T-cell (primary cell): ENCODE data around the gene P2RX4. TPM values are rescaled to one million over a fixed set of nuclear protein-coding genes. Genes with fewer than 3 reads are reported as not detected.
"Not testable (repeated sequence)": the region's sequence is repeated elsewhere in the genome, so short reads cannot be mapped to it uniquely, and the experiment has no call there.

Experiments used
- ATAC-seq, 4 experiments: fragments of 200-7000 bp in 3 of 4; fragments of 150-1000 bp in 1 of 4; cut with Tn5 transposase; replicated peaks in 1 of 4; 1 replicate in 3 of 4; 2 replicates in 1 of 4; pipeline ENCODE4 v1.10.0; 2021; ENCODE audit warnings: moderate library complexity in 3 of 4, mild to moderate bottlenecking in 2 of 4, moderate number of reproducible peaks in 1 of 4
- CTCF ChIA-PET, 2 donors: fragments of 300-600 bp; sonication (Branson Sonifier 250); formaldehyde crosslinking; loops; one replicate each; lab custom pipeline; 2022; ENCODE audit warnings: antibody characterized with exemption in 2 of 2; lab: Charles Lee
- POLR2A ChIA-PET, 2 donors: fragments of 300-600 bp; sonication (Branson Sonifier 250); formaldehyde crosslinking; loops; one replicate each; lab custom pipeline; 2022; ENCODE audit warnings: antibody characterized with exemption in 2 of 2; lab: Charles Lee
- DNase-seq, 35 experiments: peaks; one replicate each; pipeline versions ENCODE4 v3.0.0 to v3.0.0-alpha.2; 2013 to 2023
- H3K27ac ChIP-seq: one replicate; pipeline ENCODE4 v1.5.1; 2013; ENCODE audit warnings: low read length
- H3K27me3 ChIP-seq, 2 experiments: replicated peaks in 1 of 2; 1 replicate in 1 of 2; 2 replicates in 1 of 2; pipeline versions ENCODE4 v1.6.1 to v1.7.0; 2013; ENCODE audit warnings: low read length in 1 of 2, mixed read lengths in 1 of 2; ENCODE audit not compliant: control insufficient read depth in 2 of 2, insufficient read depth in 2 of 2; ENCODE audit errors: extremely low read depth in 1 of 2
- H3K36me3 ChIP-seq, 2 donors: 1 replicate in 1 of 2; 2 replicates in 1 of 2; pipeline versions ENCODE4 v1.6.1 to v1.7.0; 2013; ENCODE audit warnings: low read length in 1 of 2; ENCODE audit not compliant: control insufficient read depth in 2 of 2, insufficient read depth in 1 of 2; ENCODE audit errors: extremely low read depth in 1 of 2
- H3K4me1 ChIP-seq, 2 experiments: 1 replicate in 1 of 2; 2 replicates in 1 of 2; pipeline versions ENCODE4 v1.6.1 to v1.7.0; 2013; ENCODE audit warnings: low read length in 2 of 2, mixed read lengths in 1 of 2; ENCODE audit not compliant: insufficient read depth in 2 of 2, control insufficient read depth in 1 of 2; ENCODE audit errors: extremely low read depth in 1 of 2
- H3K4me3 ChIP-seq, 2 donors: 1 replicate in 1 of 2; 2 replicates in 1 of 2; pipeline versions ENCODE4 v1.5.1 to v1.7.0; 2013; ENCODE audit warnings: mild to moderate bottlenecking in 2 of 2, low read length in 1 of 2, moderate library complexity in 1 of 2; ENCODE audit not compliant: control insufficient read depth in 1 of 2; ENCODE audit errors: extremely low read depth in 1 of 2
- H3K9me3 ChIP-seq: 2 replicates; pipeline ENCODE4 v1.7.0; 2013
- H3K27ac Mint-ChIP-seq, 2 donors: one replicate each; pipeline ENCODE4 v1.8.0; 2020 to 2021; ENCODE audit warnings: mild to moderate bottlenecking in 2 of 2, mixed read lengths in 2 of 2
- H3K27me3 Mint-ChIP-seq, 2 donors: one replicate each; pipeline ENCODE4 v1.8.0; 2021 to 2022; ENCODE audit warnings: mixed read lengths in 2 of 2
- H3K36me3 Mint-ChIP-seq: one replicate; pipeline ENCODE4 v1.8.0; 2021; ENCODE audit warnings: mixed read lengths
- H3K4me1 Mint-ChIP-seq, 3 donors: one replicate each; pipeline ENCODE4 v1.8.0; 2020 to 2022; ENCODE audit warnings: mixed read lengths in 3 of 3, mild to moderate bottlenecking in 1 of 3
- H3K4me3 Mint-ChIP-seq, 3 donors: one replicate each; pipeline ENCODE4 v1.8.0; 2020 to 2022; ENCODE audit warnings: mild to moderate bottlenecking in 3 of 3, mixed read lengths in 3 of 3, moderate library complexity in 3 of 3
- H3K9me3 Mint-ChIP-seq, 3 donors: one replicate each; pipeline ENCODE4 v1.8.0; 2020 to 2022; ENCODE audit warnings: mixed read lengths in 3 of 3
- WGBS: methylation state at CpG from one replicate; pipeline ENCODE4 v1.1.5; 2013; ENCODE audit warnings: missing lambda C conversion rate; ENCODE audit not compliant: insufficient coverage; 5-methylcytosine and 5-hydroxymethylcytosine counted together
- total RNA-seq, 35 experiments: library from RNA in 6 of 35; stranded (reverse) in 6 of 35; fragments of 120-200 nt in 1 of 35; gene quantifications; one replicate each; pipeline versions ENCODE4 v1.2.1 to v1.2.4 and lab custom pipeline; 2013 to 2026

The P2RX4 gene
- total RNA-seq, 5 donors from 2014 or later (not counting 1 experiment from before 2014, with no cell fraction given), result 36.2 to 62.3 (median 36.9) TPM

GRCh38 chr12:121282910-121283309 lies 73.0 kb downstream of the P2RX4 start:
- H3K4me3 ChIP-seq, H3K27me3 Mint-ChIP-seq, ATAC-seq, CTCF ChIA-PET, H3K27ac ChIP-seq, H3K9me3 ChIP-seq, H3K9me3 Mint-ChIP-seq, H3K27me3 ChIP-seq, H3K36me3 ChIP-seq, POLR2A ChIA-PET, H3K4me1 Mint-ChIP-seq, H3K4me3 Mint-ChIP-seq, H3K27ac Mint-ChIP-seq, H3K4me1 ChIP-seq, DNase-seq: not testable (repeated sequence)
- 100% methylated on average over 10 of the region's 11 CpGs for WGBS
- H3K36me3 Mint-ChIP-seq, result peaks cover 11% of the 10 kb centered on the region

- Mint-ChIP-seq H3K4me3 (no peak overlapping the region), H3K4me1 (peaks cover 3 to 5% (median 4%) of the 10 kb centered on the region in 3 donors), H3K36me3 (peaks cover 7% of the 10 kb centered on the region), H3K27ac (no peak overlapping the region), H3K9me3 (no peaks in the 10 kb centered on the region), H3K27me3 (no peaks in the 10 kb centered on the region)
- no peak for ATAC-seq
- H3K36me3 ChIP-seq, result peaks cover 2 to 9% of the 10 kb centered on the region in 2 donors
- no peaks in the 10 kb centered on the region for H3K4me1 ChIP-seq
- ChIA-PET POLR2A (no interaction called here), CTCF (interaction anchor here in 1 of 2 donors (0.6 kb wide), 1 partner anchor 398 kb away, joined by 4 read pairs; no protein-coding TSS in a partner anchor)
- no peak overlapping the region for H3K27ac ChIP-seq
- no peaks in the 10 kb centered on the region for H3K9me3 ChIP-seq
- DNase-seq, result no peak
- WGBS, result no CpG with 5 or more reads among the region's 5 CpGs
- no peak overlapping the region for H3K4me3 ChIP-seq
- no peaks in the 10 kb centered on the region for H3K27me3 ChIP-seq
These were observed 73.5 kb downstream of the P2RX4 start for GRCh38 chr12:121283388-121283787.

Other genes with a start within 250 kb of the P2RX4 start
- not detected for gene HNF1A, start 231.6 kb upstream of the P2RX4 start, total RNA-seq
- 10 to 100 TPM; 15.5 to 19.4 (median 18.2) TPM for gene C12orf43, start 193.6 kb upstream of the P2RX4 start, total RNA-seq
- gene OASL, start 170.9 kb upstream of the P2RX4 start, total RNA-seq, result 10 to 100 TPM in 2 of 5 donors, 1 to 10 TPM in 3; 6.0 to 17.6 (median 8.9) TPM
- 10 to 100 TPM in 1 of 5 donors, 1 to 10 TPM in 4; 4.6 to 11.0 (median 6.9) TPM for gene P2RX7, start 77.3 kb upstream of the P2RX4 start, total RNA-seq
- 10 to 100 TPM; 13.6 to 25.5 (median 19.8) TPM for gene CAMKK2, start 86.6 kb downstream of the P2RX4 start, total RNA-seq
- 100 to 1,000 TPM; 121 to 134 (median 126) TPM for gene ANAPC5, start 142.3 kb downstream of the P2RX4 start, total RNA-seq
- gene RNF34, start 190.0 kb downstream of the P2RX4 start, total RNA-seq, result 10 to 100 TPM; 71.8 to 94.5 (median 80.8) TPM